Pulmonary artery endothelial cell (primary cell): ENCODE data around the gene CTNNA3. TPM values are rescaled to one million over a fixed set of nuclear protein-coding genes. Genes with fewer than 3 reads are reported as not detected.

Source experiments
- DNase-seq: peaks from one replicate; pipeline ENCODE4 v3.0.0-alpha.2; 2011; ENCODE audit warnings: low read depth, low spot score
- total RNA-seq: library from RNA; depleted of rRNA; stranded (reverse); fragments of >200 nt; gene quantifications from 2 replicates; pipeline ENCODE4 v1.2.3, GENCODE V29; 2014

Gene CTNNA3
- total RNA-seq, 1 donor from 2014 or later = not detected

DNA sequence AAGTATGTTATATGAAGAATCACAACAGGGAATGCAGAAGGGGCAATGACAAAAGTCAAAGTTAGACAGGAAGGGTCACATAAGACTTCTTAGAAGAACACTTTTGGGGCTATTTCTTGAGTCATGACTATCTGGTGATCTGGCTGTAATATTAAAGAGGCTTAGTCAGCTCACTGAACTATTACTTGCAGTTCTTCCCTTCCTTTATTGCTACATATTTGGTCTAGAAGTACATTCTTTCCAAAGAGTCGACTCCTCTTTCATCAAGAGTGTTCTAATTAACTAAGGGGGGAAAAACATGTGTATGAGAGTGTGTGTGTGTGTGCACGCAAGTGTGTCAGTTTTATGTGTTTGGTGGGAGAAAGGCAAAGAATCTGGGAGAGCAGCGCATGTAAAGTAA, 1017.5 kb downstream of the CTNNA3 start:
- DNase-seq = no peak

DNA sequence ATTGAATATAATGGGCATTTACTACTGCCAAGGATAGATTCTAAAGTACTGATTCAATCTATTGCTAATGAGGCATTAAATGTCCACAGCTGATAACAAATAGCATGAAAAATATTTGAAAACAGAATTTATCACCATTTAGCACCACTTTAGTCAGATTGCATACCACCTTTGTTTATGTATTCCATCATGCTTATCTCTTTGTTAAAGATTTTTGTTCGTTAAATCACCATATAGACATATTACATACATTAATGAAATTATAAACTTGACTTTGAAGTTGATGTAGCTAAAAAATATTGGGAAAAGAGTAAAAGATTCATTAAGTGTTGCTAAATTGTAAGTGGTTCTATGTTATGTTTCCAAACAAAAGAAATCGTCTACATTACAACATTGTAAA, 1022.9 kb downstream of the CTNNA3 start:
- DNase-seq = no peak

DNA sequence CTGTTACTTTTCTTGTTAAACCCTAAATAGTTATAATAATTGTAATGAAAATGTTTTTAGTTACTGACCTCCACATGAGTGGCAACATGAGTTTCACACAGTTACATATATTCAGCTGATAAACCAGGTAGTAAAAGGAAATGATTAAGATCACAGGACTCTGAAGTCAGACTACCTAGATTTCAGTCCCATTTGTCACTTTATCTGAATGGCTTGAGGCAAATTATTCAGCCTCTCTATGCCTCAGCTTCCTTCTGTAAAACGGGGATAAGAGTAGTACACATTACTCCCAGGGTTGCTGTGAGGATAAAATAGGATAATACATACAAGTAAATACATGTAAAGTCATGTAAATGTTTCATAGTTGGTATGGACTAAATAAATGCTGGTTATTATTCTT, 1024.4 kb downstream of the CTNNA3 start:
- no peak for DNase-seq

DNA sequence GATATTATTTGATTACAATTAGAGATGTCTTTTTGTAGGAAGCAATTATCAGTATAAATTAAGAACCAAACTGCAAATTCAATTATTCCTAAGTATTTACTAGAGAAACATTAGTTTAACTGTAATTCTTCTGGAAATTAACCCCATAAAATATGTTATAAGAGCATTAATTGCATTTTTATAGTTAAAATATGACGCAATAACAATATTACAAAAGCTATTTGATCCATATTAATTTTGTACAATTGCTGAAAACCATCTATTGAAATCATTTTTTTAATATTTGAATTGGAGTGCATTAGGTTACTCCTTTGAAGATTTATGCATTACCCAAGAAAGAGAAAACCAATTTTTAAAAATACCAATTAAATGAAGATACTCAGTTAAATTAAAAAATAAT, 1024.9 kb downstream of the CTNNA3 start:
- no peak for DNase-seq

DNA sequence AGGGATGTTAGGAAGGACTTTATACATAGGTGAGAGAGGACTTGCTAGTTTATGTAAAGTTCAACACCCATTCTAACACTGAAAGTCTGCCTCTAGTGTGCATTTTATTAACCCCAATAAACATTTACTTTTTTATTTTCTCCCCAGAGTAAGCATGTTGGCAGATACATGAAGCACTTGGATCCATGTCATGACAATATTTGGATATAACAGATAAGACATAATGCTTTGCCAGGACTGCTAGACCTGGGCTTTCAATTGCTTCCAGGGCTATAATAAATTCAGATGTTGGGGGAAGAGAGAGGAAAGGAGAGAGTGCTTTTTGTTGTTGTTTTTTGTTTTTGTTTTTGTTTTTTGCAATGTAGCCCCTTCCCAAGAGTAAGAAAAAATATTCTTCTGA, 1039.5 kb downstream of the CTNNA3 start:
- DNase-seq = no peak

DNA sequence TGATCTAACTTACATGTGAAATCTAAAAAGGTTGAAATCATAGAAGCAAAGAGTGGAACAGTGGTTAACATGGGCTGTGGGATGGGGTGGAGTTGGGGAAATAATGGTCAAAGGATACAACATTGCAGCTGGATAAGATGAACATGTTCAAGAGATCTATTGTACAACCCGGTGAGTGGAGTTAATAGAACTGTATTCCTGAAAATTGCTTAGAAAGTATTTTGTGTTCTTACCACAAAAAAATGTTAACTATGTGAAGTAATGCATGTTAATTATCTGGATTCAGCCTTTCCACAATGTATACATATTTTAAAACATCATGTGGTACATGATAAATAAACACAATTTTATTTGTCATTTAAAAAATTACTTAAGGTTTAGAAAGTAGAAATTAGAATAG, 1041.1 kb downstream of the CTNNA3 start:
- DNase-seq = no peak

DNA sequence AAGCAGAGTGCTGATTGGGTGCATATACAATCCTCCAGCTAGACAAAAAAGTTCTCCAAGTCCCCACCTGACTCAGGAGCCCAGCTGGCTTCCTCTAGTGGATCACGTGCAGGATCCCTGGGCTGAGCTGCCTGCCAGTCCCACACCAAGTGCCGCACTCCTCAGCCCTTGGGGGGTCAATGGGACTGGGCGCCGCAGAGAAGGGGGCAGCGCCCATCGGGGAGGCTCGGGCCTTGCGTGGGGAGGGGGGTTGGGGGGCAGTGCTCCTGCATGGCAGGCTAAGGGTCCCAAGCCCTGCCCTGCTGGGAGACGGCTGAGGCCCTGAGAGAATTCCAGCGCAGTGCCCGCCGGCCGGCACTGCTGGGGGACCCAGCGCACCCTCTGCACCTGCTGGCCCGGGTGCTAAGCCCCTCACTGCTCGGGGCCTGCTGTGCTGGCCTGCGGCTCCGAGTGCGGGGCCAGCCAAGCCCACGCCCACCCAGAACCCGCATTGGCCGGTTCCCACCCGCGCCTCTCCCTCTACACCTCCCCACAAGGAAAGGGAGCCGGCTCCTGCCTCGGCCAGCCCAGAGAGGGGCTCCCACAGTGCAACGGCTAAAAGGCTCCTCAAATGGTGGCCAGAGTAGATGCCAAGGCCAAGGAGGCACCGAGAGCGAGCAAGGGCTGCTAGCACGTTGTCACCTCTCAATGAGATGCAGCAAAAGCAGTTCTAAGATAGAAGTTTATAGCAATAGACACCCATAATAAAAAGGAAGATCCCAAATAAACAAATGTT, 1044.5 kb downstream of the CTNNA3 start:
- DNase-seq = no peak

DNA sequence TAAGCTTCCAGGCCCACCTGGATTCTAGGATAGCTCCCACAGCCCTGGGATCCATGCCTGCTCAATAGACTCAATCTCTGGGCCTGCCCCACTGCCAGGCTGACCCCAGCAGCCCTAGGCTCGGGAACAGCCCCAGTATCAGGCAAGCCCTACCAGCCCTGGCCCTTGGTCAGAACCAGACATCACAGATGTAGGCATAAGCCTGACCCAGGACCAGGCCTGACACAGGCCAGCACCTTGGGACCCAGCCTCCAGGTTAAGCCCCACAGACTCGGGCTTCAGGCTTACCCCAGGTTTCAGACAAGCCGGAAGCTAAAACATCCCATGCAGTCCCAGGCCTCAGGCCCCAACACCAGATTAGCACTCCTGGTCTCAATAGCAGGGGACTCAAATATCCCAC, 1046.4 kb downstream of the CTNNA3 start:
- DNase-seq = no peak

DNA sequence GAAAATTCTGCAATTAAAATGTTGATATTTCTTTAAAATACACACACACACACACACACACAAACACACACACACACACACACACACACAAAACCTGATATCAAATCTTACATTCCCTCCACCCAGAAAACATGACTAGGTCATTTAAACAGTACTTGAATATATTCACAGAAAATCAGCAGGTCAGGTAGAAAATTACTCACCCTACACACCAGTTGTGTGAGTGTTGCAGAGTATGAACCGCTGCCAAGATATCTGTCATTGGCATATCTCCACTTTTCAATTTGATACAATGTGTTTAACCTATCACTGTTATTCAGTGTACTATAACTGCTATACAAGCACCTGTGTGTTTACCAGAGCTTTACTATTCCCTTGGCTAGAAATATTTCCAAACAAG, 1053.8 kb downstream of the CTNNA3 start:
- no peak for DNase-seq

DNA sequence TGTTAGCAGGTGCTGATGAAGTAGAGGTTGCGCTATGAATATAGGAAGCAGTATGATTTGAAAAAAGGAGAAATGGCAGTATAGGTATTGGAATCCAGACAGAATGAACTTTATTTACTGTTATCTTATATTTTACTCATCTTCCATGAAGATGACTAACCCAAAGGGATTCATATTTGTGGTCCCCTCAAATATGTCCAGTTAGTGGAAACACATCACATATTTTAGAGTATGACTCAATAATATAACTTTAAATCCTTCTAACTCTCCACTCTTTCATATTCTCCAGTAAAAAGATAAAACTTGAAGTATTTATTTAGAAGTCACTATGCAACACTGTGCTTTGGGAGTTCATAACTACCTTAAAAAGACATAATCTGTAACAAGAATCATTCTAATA, 1056.6 kb downstream of the CTNNA3 start:
- no peak for DNase-seq

DNA sequence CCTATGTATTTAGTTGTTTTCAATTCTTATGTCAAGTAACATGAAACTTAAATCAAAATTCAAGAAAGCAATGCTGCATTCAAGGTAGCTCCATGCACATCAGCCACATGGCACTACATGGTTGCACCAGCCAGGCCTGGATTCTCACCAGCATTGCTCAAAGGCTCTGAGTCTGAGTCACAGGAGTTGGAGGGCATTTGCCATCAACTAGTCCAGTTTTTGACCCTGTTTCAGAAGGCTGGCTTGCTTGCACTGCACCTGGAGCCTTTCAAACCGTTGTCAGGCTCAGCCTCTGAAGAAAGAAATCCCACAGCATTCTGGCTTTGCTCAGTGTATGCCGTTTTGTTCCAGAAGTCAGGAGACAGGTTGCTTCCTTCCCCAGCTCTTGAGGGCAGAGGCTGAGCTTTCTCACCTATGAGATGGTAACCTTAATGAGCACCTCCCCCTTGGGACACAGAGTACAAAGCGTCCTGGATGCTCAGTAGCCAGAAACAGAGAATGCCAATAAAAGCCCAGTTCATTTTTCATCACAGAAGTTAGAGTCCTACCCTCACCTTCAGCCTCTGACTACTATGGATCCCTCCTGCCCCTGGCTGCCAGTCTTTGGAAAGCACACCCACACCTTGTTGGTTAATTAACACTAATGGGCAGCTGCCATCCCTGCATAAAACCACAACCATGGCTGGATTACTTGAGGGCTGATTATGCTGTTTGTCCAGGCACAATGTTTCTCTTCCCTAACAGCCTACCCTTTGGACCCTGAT, 1058.5 kb downstream of the CTNNA3 start:
- no peak for DNase-seq

DNA sequence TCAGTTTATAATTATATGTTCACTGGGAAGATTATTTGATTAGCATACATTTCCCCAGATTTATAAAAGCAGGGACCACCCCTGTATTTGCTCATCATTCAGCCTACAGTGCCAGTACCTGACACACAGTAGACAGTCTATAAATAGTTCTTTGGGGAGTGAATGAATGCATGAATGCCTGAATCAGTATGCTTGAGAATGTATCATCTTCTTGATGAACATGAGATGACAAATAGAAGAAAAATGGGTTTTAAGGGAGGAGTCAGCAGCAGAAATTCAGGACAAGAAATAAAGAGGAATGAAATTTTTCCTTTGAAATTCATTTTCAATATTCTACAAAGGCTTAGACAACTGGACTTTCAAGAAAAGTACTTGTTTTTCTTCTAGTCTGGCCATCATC, 1066.0 kb downstream of the CTNNA3 start:
- DNase-seq = no peak

DNA sequence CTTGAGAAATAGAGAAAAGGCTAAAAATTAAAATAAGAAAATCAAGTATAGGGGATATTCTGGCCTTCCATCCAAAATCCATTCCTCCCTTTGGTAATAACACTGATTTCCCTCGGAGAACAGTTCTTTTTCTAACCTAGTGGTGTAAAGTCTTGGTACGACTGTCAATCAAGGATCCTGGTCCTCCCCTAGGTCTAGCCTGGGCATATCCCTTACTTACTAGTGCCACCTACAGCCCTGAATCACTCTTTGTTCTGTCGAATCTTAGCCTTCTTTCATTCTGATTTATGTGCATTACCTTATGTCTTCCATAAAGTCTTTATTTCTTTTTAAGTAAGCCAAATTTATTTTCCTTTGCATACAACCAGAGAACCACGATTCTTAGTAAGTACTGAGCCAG, 1068.8 kb downstream of the CTNNA3 start:
- DNase-seq = no peak

DNA sequence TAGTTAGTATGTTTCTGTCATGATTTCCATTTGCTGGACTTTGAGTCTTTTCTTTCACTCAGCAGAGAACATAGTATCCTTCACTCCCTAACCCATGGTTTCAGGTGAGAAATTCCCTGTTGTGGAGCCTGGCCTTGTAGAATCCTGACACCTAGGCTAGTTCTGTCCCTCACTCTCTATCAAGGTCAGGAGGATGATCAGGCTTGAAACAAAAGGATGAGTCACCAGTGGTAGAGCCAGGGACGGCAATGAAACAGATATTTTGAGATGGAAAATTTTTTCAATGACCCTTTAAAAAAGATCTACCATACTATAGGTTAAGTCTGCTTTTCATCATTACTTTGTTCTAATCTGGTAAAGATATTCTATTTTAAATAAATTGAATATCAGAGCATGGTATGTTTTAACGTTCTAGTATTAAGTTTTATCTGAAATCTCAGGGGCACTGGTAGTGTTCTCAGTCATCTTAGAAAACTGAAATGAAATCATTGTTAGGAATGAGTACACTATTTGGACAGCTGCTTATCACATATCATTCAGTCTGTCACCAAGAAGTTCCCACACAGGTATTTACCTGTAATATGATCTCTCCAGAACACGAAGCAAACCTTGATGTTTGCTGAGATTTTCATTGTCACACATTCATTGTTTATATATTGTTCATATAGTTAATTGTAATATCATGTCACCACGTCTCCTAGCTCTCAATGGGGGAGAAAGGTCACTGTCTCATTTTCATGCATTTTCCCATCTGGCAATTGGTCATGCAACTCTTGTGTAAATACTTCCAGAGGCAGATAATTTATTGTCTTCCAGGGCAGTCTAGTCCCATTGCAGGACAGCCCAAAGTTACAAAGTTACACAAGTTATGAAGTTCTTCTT, 1070.0 kb downstream of the CTNNA3 start:
- no peak for DNase-seq

DNA sequence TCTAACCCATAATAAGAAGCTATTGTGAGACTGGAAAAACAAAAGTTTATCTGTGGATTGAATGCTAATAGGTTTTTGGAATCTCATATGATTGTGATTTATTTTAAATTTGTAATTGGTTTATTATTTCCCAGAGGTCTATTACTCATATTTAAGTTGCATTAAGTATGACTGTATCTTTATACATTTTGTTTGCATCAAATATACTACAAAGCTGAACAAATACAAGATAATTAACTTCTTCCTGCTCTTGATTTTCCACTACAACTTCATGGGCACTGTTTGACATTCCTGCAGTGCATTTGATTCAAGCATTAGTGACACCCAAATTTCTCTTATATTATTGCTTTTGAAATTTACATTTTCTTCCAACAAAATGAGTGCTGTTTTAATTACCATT, 1073.9 kb downstream of the CTNNA3 start:
- no peak for DNase-seq

DNA sequence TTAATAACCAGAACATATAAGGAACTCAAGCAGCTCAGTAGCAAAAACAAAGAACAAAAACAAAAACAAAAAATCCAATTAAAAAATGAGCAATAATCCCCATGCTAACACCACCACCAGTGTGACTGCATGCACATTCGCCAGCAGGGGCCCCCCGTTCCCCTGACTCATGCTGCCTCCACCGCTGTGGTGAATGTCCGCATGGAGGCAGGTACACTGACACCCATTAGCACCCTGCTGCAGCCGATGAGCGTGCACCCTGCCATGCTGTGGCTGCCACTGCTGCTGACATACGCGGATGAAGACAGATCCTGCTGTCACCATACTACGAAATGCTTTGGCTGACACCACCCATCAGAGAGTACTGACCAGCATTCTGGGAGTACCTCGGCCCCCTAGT, 1091.8 kb downstream of the CTNNA3 start:
- no peak for DNase-seq

DNA sequence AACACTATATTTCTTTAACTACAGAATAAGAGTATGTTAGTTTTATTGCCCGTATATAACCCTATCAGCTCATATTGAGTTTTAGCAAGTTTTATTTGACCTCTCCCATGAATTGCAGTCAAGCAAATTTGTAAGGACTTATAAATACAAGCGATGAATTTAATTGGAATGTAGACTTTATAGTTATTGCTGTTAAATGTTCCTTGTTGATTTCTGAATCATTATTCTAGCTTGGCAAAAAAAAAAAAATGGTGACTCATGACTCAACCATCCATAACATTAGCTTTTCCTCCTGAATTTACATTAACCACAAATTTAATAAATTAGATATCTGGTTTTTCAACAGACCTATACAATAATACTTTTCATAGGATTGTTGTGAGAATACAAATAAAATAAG, 1104.1 kb downstream of the CTNNA3 start:
- DNase-seq = no peak

DNA sequence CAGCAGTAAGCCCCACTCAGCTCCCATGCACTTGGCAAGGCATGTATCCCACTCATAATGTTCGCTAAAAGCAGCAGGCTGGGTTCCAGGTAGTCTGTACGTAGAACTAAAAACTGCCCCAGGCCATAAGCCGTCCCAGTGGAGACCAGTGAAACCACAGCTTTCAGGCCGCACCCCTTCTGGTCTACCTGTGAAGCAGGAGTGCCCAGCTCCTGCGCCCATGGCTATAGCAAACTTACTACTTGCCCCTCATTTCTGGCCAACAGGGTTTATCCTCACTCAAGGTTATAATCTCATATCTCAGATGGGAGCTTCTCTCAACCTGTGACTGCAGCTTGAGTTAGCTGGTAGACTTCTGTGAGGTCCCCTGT, 1108.3 kb downstream of the CTNNA3 start:
- no peak for DNase-seq

DNA sequence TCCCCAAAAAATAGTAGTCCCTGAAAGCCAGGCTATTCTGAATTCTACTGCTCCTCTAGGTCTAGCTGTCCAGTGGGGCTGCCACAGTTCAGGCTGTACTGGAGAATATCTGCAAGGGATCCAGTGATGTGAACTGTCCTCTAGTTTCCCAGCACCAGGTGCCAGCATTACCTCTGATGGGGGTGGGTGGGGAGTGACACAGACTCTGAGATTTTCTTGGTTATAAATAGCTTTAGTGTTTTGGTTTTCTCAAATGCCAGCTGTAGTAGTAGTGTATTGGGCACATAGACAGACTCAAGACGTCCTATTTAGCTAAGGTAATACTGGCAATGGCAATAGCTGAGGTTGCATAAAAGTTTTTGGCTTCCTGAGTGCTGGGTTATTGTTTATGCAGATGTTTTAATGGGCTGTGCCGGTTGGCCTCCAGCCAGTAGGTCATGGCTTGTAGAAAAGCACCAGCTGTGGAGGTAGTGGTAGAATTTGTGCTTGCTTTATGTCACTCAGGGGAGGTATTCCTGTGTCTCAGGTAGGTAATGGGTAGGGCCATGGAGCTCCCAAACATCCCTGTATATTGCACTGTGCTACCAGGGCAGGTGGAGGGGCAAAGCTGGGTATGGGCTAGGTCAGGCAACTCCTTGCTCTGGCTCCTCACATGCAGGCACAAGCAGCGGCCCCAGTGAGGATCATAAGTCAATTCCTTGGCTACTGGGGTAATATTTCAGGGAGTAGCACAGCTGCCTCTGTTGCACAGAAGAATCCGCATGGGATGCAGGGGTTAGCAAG, 1108.9 kb downstream of the CTNNA3 start:
- no peak for DNase-seq

DNA sequence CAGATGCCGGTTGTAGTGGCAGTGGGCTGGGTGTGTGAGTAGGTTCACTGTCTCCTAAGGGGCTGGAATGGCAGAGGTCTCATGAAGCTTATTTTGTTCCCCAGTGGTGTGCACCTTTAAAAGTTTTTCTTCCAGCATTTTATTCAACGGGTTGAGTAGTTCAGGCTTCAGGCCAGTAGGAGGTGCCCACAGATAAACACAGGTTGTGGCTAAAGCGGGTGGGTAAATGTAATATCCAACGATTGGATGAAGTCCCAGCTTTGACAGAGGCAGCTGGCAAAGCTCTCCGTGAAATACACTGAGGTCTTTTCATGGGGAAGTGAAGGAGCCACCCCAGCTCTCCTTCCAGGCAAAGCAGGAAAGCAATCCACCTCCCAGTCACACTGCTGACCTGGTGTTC, 1109.9 kb downstream of the CTNNA3 start:
- DNase-seq = no peak

DNA sequence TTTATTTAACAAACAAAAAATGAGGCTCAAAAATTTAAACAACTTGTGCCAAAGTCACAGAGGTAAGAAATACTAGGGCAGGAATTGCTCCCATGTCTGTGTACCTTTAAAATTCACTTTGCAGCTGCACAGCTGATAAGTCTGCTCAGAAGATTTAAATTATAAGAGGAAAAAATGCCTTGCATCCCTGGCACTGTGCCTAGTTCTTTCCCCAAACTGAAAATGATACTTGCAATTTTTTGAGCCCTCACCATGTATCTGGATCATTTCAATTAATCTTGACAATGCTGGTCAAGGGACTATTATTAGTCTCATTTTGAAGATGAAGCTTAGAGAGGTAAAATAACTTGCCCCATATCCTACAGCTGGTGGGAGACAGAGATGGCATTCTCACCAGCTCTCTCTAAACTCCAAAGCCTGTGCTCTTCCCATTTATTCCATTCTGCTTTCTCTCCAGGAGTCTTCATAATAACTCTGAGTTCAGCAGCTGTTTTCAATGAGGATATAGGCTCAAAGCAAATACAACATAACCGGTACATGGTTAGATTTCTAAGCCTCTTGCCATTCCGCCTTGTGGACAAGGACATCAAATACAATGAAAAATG, 1120.6 kb downstream of the CTNNA3 start:
- DNase-seq = no peak
